HK-2 (cell line): ENCODE measurements around the gene CTLA4.

Source experiments
- DNase-seq: peaks from one replicate; pipeline ENCODE4 v3.0.0-alpha.2; 2018; ENCODE audit not compliant: unreplicated experiment

Gene CTLA4

GRCh38 chr2:203867561-203868200 lies at the start of gene CTLA4:
Gene CTLA4 (plus strand): TSS chr2:203867771. CDS start chr2:203867943, 172 bp downstream.
- no peak for DNase-seq

- DNase-seq: no peak
Measured at GRCh38 chr2:203818656-203819055, 48.9 kb upstream of the CTLA4 start.

- DNase-seq: no peak
Measured at GRCh38 chr2:203819434-203820133, 48.0 kb upstream of the CTLA4 start.

GRCh38 chr2:203820969-203821368 lies 46.6 kb upstream of the CTLA4 start:
- DNase-seq: no peak

- DNase-seq: no peak
Measured at GRCh38 chr2:203822240-203822639, 45.3 kb upstream of the CTLA4 start.

GRCh38 chr2:203823173-203823572 lies 44.4 kb upstream of the CTLA4 start:
- DNase-seq: no peak

GRCh38 chr2:203824057-203824456 lies 43.5 kb upstream of the CTLA4 start:
- no peak for DNase-seq

- no peak for DNase-seq
Measured at GRCh38 chr2:203824603-203825002, 43.0 kb upstream of the CTLA4 start.

- DNase-seq: no peak
Measured at GRCh38 chr2:203826704-203827103, 40.9 kb upstream of the CTLA4 start.

- DNase-seq: no peak
Measured at GRCh38 chr2:203830304-203831055, 37.1 kb upstream of the CTLA4 start.

- no peak for DNase-seq
Measured at GRCh38 chr2:203835420-203835819, 32.2 kb upstream of the CTLA4 start.

- DNase-seq: no peak
Measured at GRCh38 chr2:203835892-203836800, 31.4 kb upstream of the CTLA4 start.

GRCh38 chr2:203840655-203841205 lies 26.8 kb upstream of the CTLA4 start:
- DNase-seq: no peak

- no peak for DNase-seq
Measured at GRCh38 chr2:203841654-203842053, 25.9 kb upstream of the CTLA4 start.

- no peak for DNase-seq
Measured at GRCh38 chr2:203842373-203842772, 25.2 kb upstream of the CTLA4 start.

- no peak for DNase-seq
Measured at GRCh38 chr2:203846490-203847105, 21.0 kb upstream of the CTLA4 start.

- no peak for DNase-seq
Measured at GRCh38 chr2:203849010-203849409, 18.6 kb upstream of the CTLA4 start.

- no peak for DNase-seq
Measured at GRCh38 chr2:203852760-203853159, 14.8 kb upstream of the CTLA4 start.

- DNase-seq: no peak
Measured at GRCh38 chr2:203853271-203853670, 14.3 kb upstream of the CTLA4 start.

GRCh38 chr2:203853722-203854121 lies 13.8 kb upstream of the CTLA4 start:
- DNase-seq: no peak

GRCh38 chr2:203855274-203855673 lies 12.3 kb upstream of the CTLA4 start:
- DNase-seq: no peak
